Bronchial epithelial cell (primary cell): ENCODE results near the gene ZNF516. TPM values are rescaled to one million over a fixed set of nuclear protein-coding genes. Genes with fewer than 3 reads are reported as not detected.
A peak's percentile ranks its signal among the peaks of the same experiment; 100 is the strongest.

Experiments
- DNase-seq: peaks from one replicate; pipeline ENCODE4 v3.0.0-alpha.2; 2010; ENCODE audit warnings: low read depth
- FAIRE-seq: peaks from 2 replicates; lab custom pipeline; 2011; peaks lifted over from hg19 to GRCh38; lab: Jason Lieb, UNC
- H3K27me3 ChIP-seq: 2 replicates; pipeline ENCODE4 v1.5.1; 2011; ENCODE audit warnings: low read length; ENCODE audit not compliant: control insufficient read depth, insufficient read depth
- H3K36me3 ChIP-seq: 2 replicates; pipeline ENCODE4 v1.5.1; 2011; ENCODE audit warnings: low read length; ENCODE audit not compliant: control insufficient read depth, insufficient read depth
- H3K4me3 ChIP-seq: 2 replicates; pipeline ENCODE4 v1.5.1; 2011; ENCODE audit warnings: mild to moderate bottlenecking, low read depth, low read length, control low read depth
- CTCF ChIP-seq: IDR thresholded peaks from 2 replicates; pipeline ENCODE4 v1.5.1; 2011; ENCODE audit warnings: mild to moderate bottlenecking, moderate library complexity, low read length, control low read depth, inconsistent platforms; ENCODE audit not compliant: insufficient read depth, severe bottlenecking
- total RNA-seq: library from RNA; depleted of rRNA; stranded (reverse); fragments of >200 nt; gene quantifications from 2 replicates; pipeline ENCODE4 v1.2.1, GENCODE V29; 2014

Gene ZNF516
- total RNA-seq, 1 donor from 2014 or later = 16.6 TPM

- DNase-seq (no peak), FAIRE-seq (no peak)
- H3K36me3 ChIP-seq = peaks cover 1% of the 10 kb centered on the region
- TF ChIP-seq CTCF = no peak
- no peaks in the 10 kb centered on the region for H3K27me3 ChIP-seq
- H3K4me3 ChIP-seq = no peak overlapping the region
Measured at GRCh38 chr18:76461148-76461547, 33.9 kb downstream of the ZNF516 start.

GRCh38 chr18:76460482-76460881, 34.6 kb downstream of the ZNF516 start:
- peak; percentile 55 for FAIRE-seq

GRCh38 chr18:76459687-76460350, 35.2 kb downstream of the ZNF516 start:
- no peaks in the 10 kb centered on the region for H3K27me3 ChIP-seq
- peaks cover 1% of the 10 kb centered on the region for H3K36me3 ChIP-seq
- peak; percentile 100 for DNase-seq
- no peak overlapping the region for H3K4me3 ChIP-seq
- peak; percentile 99 for FAIRE-seq
- peak; percentile 40 for TF ChIP-seq CTCF

More at GRCh38 chr18:76460482-76460881, 34.6 kb downstream of the ZNF516 start:
- no peak overlapping the region for H3K4me3 ChIP-seq
- TF ChIP-seq CTCF = no peak
- H3K36me3 ChIP-seq = peaks cover 1% of the 10 kb centered on the region
- DNase-seq = no peak
- no peaks in the 10 kb centered on the region for H3K27me3 ChIP-seq

- no peak overlapping the region for H3K4me3 ChIP-seq
- no peak for FAIRE-seq
- H3K36me3 ChIP-seq = peaks cover 1% of the 10 kb centered on the region
- DNase-seq = no peak
- no peak for TF ChIP-seq CTCF
- H3K27me3 ChIP-seq = no peaks in the 10 kb centered on the region
Measured at GRCh38 chr18:76459312-76459686, 35.7 kb downstream of the ZNF516 start.

- no peak for TF ChIP-seq CTCF
- DNase-seq (no peak), FAIRE-seq (peak; percentile 99)
- Histone ChIP-seq H3K4me3 (no peak overlapping the region), H3K36me3 (peaks cover 1% of the 10 kb centered on the region), H3K27me3 (no peaks in the 10 kb centered on the region)
Measured at GRCh38 chr18:76458522-76459311, 36.3 kb downstream of the ZNF516 start.
